Ovary (tissue), 9 donors: ENCODE results near the gene CAMKMT. TPM values are rescaled to one million over a fixed set of nuclear protein-coding genes. Genes with fewer than 3 reads are reported as not detected.

ENCODE experiments used
- DNase-seq, 5 donors: peaks; one replicate each; pipeline ENCODE4 v3.0.0-alpha.2; 2019 to 2020
- H3K27ac ChIP-seq, 2 donors: fragments of 200-600 bp; one replicate each; pipeline versions ENCODE4 v1.5.1 to v1.8.0; 2019 to 2022
- H3K27me3 ChIP-seq: fragments of 200-600 bp; one replicate; pipeline ENCODE4 v1.8.0; 2022
- H3K36me3 ChIP-seq: fragments of 200-600 bp; sonication (generic); one replicate; pipeline ENCODE4 v1.5.1; 2019
- H3K4me1 ChIP-seq: one replicate; pipeline ENCODE4 v1.8.1; 2013; ENCODE audit warnings: mild to moderate bottlenecking, moderate library complexity; ENCODE audit not compliant: insufficient read depth
- H3K4me3 ChIP-seq: fragments of 200-600 bp; sonication (generic); one replicate; pipeline ENCODE4 v1.5.1; 2017
- H3K9me3 ChIP-seq, 2 donors: fragments of 200-600 bp in 1 of 2; sonication (generic) in 1 of 2; one replicate each; pipeline versions ENCODE4 v1.5.1 to v1.8.1; 2013 to 2019; ENCODE audit warnings: mild to moderate bottlenecking in 1 of 2, moderate library complexity in 1 of 2
- CTCF ChIP-seq, 3 donors: fragments of 450-650 bp in 2 of 3; fragments of 200-600 bp in 1 of 3; IDR thresholded peaks; one replicate each; pipeline versions ENCODE4 v1.5.1 to v1.8.0; 2016 to 2022; ENCODE audit warnings: antibody characterized with exemption in 3 of 3, mild to moderate bottlenecking in 1 of 3
- EP300 ChIP-seq: sonication (generic); formaldehyde crosslinking; IDR thresholded peaks from one replicate; pipeline ENCODE4 v1.6.1; 2017; ENCODE audit warnings: antibody characterized with exemption
- POLR2A ChIP-seq: fragments of 450-650 bp; IDR thresholded peaks from one replicate; pipeline ENCODE4 v1.6.1; 2017; ENCODE audit warnings: antibody characterized with exemption, mild to moderate bottlenecking, moderate library complexity
- WGBS, 3 donors: extraction: QIAGEN DNeasy Blood & Tissue Kit in 1 of 3; methylation state at CpG; one replicate each; pipeline versions ENCODE4 v1.1.5 to v1.1.7; 2013 to 2017; 5-methylcytosine and 5-hydroxymethylcytosine counted together
- intact Hi-C, 4 donors: fragments of 100-400 bp; cut with DNase I; formaldehyde crosslinking; loops; one replicate each; pipeline versions ENCODE4 v1.11.0 to v1.15.1; 2022 to 2023
- polyA plus RNA-seq, 2 donors: library from polyadenylated mRNA; stranded (reverse); fragments of 200-250 nt in 1 of 2; fragments of 350-450 nt in 1 of 2; fragmentation: Illumina TruSeq in 1 of 2; extraction: RNeasy Lipid Tissue Mini Kit (QIAGEN cat#74804) in 1 of 2; gene quantifications; one replicate each; pipeline ENCODE4 v1.2.3, GENCODE V29; 2013 to 2014
- total RNA-seq, 7 donors: library from RNA; depleted of rRNA in 2 of 7; stranded (reverse); fragments of >200 nt in 2 of 7; fragmentation: NEBNext Ultra II Directional in 3 of 7; extraction: Animal tissue kit (Norgen Biotek cat#: 25700) in 3 of 7; gene quantifications; one replicate each; pipeline versions ENCODE4 v1.1.0 to v1.2.4, GENCODE V29; 2016 to 2023
- donor health status: DM: no; HTN: no; CAD: no; lungs with moderate emphysema.
- donor health status: DM: no; HTN: no; CAD: no.
- donor health status: Bipolar disorder and iron deficiency.
- donor health status: DM: yes; HTN: yes; CAD: no.
- donor health status: DM: no; HTN: no; CAD: no.
- donor health status: DM: yes; HTN: yes; CAD: no.

CAMKMT gene
- total and polyA plus RNA-seq, 9 donors = 3.5 to 10.7 (median 8.9) TPM

GRCh38 chr2:44620189-44620990, 258.6 kb downstream of the CAMKMT start:
- H3K27ac ChIP-seq = no peak overlapping the region
- no peaks in the 10 kb centered on the region for H3K4me1 ChIP-seq
- intact Hi-C loops = no loop called here
- no peaks in the 10 kb centered on the region for H3K27me3 ChIP-seq
- no peaks in the 10 kb centered on the region for H3K9me3 ChIP-seq
- 82 to 93% (median 83%) methylated on average over 2 of the region's 2 CpGs for WGBS, 3 donors
- DNase-seq = no peak
- no peak for TF ChIP-seq EP300
- TF ChIP-seq CTCF (IDR thresholded peaks at IDR 0.05) = no peak
- no peak for TF ChIP-seq POLR2A
- no peaks in the 10 kb centered on the region for H3K36me3 ChIP-seq
- H3K4me3 ChIP-seq = no peak overlapping the region

- TF ChIP-seq EP300 (no peak), CTCF (IDR thresholded peaks at IDR 0.05) (no peak), POLR2A (no peak)
- Histone ChIP-seq H3K4me3 (no peak overlapping the region), H3K36me3 (no peaks in the 10 kb centered on the region), H3K4me1 (no peaks in the 10 kb centered on the region), H3K27ac (no peak overlapping the region), H3K9me3 (no peaks in the 10 kb centered on the region), H3K27me3 (no peaks in the 10 kb centered on the region)
- no peak for DNase-seq
- intact Hi-C loops = no loop called here
Measured at GRCh38 chr2:44623622-44624351, 262.0 kb downstream of the CAMKMT start.

- WGBS, 3 donors = 89 to 95% (median 93%) methylated on average over 1 of the region's 1 CpG
- TF ChIP-seq EP300 (no peak), CTCF (IDR thresholded peaks at IDR 0.05) (no peak), POLR2A (no peak)
- Histone ChIP-seq H3K9me3 (no peaks in the 10 kb centered on the region), H3K4me1 (no peaks in the 10 kb centered on the region), H3K4me3 (no peak overlapping the region), H3K27me3 (no peaks in the 10 kb centered on the region), H3K36me3 (no peaks in the 10 kb centered on the region), H3K27ac (no peak overlapping the region)
- intact Hi-C loops = no loop called here
- no peak for DNase-seq
Measured at GRCh38 chr2:44628297-44628696, 266.6 kb downstream of the CAMKMT start.

GRCh38 chr2:44632931-44633689, 271.4 kb downstream of the CAMKMT start:
- 91% methylated on average over 4 of the region's 4 CpGs for WGBS, 3 donors
- no peak overlapping the region for H3K27ac ChIP-seq
- TF ChIP-seq POLR2A (no peak), EP300 (no peak), CTCF (IDR thresholded peaks at IDR 0.05) (no peak)
- intact Hi-C loops = no loop called here
- H3K4me1 ChIP-seq = no peaks in the 10 kb centered on the region
- no peaks in the 10 kb centered on the region for H3K9me3 ChIP-seq
- H3K4me3 ChIP-seq = no peak overlapping the region
- DNase-seq = no peak
- H3K36me3 ChIP-seq = no peaks in the 10 kb centered on the region
- H3K27me3 ChIP-seq = no peaks in the 10 kb centered on the region
